DMS114 treated with DMSO at 0.1 percent for 48 hours (cell line): ENCODE results near the gene PPM1J.
"Not testable (repeated sequence)": the region's sequence is repeated elsewhere in the genome, so short reads cannot be mapped to it uniquely, and the experiment has no call there.

ENCODE experiments used
- DNase-seq: peaks from one replicate; lab custom pipeline; 2025; ENCODE audit not compliant: unreplicated experiment; lab: John Stamatoyannopoulos, UW

The PPM1J gene, protein sequence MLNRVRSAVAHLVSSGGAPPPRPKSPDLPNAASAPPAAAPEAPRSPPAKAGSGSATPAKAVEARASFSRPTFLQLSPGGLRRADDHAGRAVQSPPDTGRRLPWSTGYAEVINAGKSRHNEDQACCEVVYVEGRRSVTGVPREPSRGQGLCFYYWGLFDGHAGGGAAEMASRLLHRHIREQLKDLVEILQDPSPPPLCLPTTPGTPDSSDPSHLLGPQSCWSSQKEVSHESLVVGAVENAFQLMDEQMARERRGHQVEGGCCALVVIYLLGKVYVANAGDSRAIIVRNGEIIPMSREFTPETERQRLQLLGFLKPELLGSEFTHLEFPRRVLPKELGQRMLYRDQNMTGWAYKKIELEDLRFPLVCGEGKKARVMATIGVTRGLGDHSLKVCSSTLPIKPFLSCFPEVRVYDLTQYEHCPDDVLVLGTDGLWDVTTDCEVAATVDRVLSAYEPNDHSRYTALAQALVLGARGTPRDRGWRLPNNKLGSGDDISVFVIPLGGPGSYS

DNA sequence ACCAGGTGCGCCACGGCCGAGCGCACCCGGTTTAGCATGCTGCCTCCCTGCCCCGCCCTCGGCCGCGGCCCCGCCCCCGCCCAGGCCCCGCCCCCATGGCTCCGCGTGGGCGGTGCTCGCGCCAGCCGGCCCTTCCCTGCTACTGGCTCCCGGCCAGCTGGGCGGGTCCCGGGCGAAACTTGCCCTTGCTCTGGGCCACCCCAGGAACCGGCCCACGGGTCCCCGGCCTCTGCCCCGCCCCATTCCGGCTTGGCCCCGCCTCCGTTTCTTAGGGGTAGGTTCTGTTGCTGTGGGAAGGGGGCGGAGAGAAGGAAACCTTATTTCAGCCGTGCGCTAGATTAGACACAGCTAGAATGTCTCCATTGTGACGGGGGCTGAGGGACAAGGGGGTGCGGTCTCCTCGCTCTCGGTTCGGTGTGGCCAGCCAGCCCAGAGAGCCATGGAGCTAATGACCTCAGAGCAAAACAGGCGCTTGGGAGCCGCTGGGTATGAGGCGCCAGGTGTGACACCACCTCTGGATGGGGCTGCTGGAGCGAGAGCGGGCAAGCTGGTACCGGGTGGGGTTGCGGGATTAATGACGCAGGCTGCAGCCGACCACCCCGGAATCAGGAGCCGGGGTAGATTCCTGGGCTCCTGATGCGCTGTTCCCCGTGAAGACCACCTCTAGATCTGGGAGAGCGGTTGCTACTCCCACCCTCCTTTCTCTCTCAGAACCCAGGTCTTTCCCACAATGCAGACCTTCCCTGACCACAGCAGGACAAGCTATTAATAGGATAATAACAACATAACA lies at the start of gene PPM1J:
Gene PPM1J, minus strand, starts transcription at position 69 of the 790 bp plus-strand sequence. Its CDS starts 31 bp downstream, at position 38.
- DNase-seq, result peak; percentile 75

DNA sequence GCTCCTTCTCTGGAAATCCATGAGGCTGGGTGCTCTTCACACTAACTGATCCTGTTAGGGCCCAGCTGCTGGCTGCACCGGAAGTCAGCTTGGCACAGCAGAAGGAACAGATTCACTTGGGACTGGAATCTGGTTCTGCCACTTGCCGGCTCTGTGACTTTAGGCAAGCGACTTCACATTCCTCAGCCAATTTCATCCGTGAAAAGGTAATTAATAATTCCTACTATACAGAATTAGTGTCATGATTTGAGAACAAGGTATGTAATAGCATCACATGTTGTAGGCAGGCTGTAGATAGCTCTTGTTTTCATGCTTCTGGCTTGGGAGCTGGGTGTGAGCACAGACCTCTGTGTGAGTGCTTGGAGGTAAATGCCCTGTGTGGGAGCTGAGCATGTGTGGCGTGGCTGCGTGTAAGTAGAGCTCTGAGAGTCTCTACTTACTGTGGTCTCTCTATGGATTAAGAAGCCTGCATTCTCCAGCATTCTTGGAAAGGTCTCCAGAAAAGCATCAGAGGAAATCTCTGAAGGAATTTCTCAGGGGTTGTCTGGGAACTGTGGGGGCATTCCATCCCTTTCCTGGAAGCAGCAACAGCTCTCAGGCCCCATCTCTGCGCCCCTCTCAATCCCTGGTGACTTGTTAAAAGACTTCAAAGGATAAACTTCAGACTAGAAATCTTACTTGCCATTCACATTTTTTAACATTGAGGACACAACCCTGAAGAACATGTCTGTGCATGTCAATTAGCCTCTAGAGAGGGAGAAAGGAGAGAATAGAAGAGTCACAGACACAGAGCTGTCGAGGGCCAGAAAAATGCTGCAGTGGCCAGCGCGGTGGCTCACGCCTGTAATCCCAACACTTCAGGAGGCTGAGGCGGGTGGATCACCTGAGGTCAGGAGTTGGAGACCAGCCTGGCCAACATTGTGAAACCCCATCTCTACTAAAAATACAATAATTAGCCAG lies 47.7 kb upstream of the PPM1J start:
- no peak for DNase-seq

DNA sequence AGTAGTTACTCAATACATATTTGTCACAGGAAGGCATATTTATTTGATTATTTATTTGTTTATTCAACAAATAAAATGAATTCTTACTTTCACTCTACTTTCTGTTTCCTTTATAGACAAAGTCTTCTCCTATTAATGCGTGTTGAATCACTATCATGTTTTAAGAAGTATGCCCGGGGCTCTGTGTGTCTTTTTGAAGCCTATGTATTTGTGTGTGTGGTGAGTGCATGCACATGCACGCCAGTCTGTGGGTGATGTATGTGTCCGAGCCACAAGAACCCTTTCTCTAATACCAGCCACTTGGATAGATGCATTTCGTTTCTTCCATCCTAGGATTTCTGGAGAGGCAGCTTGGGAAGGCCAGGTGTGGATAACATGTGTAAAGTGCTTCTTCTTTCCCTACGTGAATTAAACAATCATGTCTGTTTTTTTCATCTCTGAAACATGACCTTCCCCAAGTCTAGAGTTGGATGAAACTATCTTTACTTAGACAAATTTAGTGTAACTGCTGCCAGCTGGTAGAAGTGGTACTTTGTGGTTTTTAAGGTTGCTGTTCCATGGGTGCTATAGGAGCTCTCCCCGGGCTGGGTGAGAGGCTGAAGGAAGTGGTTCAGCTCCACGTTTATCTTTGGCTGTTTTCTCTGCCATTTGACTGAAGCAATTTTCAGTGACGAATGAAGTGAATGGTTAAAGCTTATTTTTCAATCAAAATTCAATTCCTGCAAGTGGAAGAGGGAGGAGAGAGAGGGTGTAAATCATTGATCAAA lies 46.8 kb upstream of the PPM1J start:
- no peak for DNase-seq

DNA sequence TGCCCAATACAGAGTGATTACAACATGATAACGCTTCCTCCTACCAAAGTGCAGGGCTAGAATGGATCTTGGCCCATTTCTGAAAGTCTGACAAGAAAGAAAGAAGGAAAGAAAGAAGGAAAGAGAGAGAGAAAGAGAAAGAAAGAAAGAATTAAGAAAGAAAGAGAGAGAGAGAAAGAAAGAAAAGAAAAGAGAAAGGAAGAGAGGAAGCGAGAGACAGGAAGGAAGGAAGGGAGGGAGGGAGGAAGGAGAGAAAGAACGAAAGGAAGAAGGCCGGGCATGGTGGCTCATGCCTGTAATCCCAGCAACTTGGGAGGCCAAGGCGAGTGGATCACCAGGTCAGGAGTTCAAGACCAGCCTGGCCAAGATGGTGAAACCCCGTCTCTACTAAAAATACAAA lies 44.1 kb upstream of the PPM1J start:
- no peak for DNase-seq

DNA sequence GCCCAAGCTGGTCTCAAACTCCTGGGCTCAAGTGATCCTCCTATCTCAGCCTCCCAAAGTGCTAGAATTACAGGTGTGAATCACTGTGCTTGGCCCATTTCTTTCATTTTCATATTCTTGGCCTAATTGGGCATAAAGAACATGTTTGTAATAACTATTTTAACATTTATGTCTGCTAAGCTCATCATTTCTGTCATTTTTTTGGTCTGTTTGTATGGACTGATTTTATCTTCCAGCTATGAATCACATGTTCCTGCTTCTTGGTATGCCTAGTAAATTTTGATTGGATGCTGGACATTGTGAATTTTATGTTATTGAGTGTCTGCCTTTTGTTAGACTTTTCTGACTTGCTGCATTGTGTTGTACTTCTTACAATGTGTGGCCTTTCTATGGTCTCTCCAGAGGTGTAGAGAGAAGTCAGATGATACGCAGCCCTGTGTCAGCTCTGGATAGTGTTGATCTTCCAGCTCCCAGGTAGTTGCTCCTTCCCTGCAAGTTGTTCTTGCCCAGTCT lies 39.0 kb upstream of the PPM1J start:
- no peak for DNase-seq

DNA sequence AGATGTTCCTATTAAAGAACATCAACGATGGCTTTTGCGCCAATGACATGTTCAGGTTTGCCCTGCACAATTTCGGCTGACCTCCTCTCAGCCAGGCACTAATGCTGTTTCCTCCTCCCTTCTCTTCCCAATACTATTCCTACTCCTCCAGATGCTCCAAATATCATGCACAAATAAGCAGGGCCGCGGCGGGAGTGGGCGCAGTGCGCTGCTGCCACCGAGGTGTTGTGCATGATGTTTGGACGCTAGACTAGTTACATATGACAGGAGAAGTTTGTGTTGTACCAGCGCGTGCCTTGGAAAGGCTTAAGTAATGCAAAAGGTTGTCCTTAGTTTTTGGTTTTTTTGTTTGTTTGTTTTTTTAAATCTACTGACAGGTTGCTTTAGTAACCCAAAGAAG lies 33.3 kb upstream of the PPM1J start:
- no peak for DNase-seq

DNA sequence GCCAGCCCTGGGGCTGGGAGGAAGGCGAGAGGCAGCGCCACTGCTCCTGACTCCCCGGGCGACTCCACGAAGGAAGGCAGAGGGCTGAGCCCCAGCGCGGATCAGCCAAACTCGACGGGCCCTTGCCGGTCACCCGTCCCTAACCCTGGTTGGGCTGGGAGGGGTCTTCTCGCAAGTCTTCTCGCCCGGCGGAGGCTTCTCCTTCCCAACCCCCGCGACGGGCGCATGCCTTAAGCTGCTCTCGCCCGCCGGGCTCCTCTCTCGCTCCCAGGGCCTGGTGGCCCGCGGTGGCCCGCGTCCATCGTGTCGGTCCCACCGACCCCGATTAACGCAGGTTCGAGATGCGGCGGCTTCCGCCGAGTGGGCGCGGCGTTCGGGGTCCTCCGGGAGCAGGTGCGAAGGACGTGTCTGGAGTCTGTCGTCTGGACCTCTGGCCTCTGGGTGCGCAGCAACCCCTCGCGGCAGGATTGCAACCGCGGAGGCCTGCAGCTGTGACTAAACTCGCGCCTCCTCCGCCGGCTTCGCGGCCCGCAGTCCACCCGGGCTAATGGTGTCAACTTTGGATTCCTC lies 29.0 kb upstream of the PPM1J start:
- DNase-seq, result no peak

DNA sequence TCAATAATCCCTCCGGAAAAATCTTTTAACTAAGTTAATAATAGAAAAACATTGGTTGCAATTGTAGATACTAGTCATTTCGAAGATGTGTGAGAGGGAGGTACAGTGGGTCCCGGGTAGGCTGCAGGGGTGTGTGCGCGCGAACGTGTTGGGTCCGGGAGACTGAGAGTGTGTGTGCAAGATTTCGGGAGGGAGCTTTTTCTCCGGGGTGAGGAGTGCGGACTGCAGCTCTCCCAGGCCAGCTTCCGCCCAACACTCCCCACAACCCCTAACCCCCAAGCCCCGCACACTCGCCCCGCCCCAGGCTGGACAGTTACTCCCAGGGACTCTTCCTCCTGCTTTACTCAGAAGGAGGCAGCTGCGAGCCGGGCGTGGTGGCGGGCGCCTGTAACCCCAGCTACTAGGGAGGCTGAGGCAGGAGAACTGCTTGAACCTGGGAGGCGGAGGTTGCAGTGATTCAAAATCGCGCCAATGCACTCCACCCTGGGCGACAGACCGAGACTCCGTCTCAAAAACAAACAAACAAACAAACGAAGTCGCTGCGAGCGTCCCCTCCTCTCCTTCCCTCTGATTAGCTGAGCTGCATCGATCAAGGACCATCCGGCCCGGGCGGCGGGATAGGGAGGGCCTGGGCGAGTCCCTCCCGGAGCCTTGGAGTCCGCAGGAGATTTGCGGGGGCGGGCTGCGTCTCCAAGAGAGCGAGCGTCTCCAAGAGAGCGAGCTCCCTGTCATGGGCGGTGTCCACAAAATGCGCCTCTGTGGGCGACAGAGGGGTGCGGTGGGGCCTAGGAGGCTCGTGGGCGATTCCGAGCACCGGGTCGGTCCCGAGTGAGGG lies 28.3 kb upstream of the PPM1J start:
- no peak for DNase-seq

DNA sequence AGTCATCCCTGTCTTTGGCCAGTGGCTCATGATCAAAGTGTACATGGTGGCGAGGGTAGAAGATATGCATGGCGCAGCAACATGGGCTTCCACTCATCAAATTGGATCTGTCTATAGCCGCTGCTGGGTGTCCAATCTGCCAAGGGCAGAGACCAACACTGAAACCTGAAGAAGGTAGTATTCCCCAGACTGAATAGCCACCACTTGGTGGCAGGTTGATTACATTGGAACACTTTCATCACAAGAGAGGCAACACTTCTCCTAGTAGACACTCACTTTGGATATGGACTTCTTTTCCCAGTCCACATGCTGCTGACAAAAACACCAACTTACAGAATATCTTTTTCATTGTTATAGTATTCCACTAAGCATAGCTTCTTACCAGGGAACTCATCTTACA lies 22.4 kb upstream of the PPM1J start:
- no peak for DNase-seq

DNA sequence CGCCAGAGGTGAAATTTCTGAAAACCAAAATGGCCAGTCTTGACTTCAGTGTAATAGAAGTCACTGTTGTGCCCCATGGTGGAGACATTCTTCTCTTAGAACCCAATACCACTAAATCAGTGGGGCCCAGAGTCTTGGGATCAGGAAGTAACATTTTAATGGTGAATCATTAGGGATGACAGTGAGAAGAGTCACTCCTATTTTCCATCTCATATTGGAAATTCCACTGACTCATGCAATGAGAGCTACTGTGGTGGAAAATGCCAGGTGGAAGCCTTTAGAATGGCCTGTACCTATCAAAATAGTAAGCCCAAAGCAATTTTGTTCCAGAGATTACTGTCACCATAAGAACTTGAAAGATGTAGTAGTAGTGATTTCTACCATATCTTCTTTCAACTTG lies 20.6 kb upstream of the PPM1J start:
- DNase-seq, result no peak

DNA sequence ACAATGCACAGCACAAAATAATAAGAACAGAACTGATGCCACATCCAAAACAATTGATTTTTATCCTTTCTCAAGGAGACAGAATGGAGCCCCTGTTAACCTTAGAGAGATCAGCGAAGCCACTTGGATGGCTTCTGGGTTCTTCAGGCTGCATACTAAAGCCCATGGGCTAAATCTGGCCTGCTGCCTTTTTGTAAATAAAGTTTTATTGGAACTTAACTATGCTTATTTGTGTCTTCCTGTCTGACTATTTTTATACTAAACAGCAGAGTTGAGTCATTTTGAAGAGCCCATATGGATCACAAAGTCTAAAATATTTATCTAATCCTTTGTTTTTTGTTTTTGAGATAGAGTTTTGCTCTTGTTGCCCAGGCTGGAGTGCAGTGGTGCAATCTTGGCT lies 16.3 kb upstream of the PPM1J start:
- no peak for DNase-seq

DNA sequence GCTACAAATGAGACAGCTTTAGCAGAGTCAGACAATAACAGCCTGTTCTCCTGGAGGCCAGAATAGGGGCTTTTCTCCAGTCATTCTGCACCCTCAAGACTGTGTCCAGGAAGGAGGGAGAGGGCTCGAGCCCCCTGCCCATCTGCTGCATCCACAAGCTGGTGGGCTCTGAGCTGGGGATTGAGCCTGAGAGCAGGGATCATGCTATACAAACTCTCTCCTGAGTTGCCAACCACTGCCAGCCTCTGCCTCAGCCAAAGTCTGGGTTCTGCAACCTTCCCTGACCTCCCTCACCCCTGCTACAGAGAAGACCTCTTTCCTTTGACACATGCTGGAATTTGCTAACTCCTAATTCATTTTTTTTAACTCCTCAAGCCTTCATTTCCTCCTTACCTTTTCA lies 14.8 kb upstream of the PPM1J start:
- DNase-seq, result no peak

DNA sequence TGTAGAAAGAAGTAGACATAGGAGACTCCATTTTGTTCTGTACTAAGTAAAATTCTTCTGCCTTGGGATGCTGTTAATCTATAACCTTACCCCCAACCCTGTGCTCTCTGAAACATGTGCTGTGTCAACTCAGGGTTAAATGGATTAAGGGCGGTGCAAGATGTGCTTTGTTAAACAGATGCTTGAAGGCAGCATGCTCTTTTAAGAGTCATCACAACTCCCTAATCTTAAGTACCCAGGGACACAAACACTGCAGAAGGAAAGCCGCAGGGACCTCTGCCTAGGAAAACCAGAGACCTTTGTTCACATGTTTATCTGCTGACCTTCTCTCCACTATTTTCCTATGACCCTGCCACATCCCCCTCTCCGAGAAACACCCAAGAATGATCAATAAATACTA lies 13.9 kb upstream of the PPM1J start:
- not testable (repeated sequence) for DNase-seq

DNA sequence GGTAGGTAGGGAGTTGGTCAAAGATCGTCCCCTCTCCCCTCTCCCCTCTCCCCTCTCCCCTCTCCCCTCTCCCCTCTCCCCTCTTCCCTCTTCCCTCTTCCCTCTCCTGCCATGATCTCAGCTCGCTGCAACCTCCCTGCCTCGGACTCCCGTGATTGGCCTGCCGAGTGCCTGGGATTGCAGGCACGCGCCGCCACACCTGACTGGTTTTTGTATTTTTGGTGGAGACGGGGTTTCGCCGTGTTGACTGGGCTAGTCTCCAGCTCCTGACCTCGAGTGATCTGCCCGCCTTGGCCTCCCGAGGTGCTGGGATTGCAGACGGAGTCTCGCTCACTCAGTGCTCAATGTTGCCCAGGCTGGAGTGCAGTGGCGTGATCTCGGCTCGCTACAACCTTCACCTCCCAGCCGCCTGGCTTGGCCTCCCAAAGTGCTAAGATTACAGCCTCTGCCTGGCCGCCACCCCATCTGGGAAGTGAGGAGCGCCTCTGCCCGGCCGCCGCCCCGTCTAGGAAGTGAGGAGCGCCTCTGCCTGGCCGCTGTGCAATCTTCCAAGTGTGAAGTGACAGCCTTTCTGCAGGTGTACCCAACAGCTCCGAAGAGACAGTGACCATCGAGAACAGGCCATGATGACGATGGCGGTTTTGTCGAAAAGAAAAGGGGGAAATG lies 13.3 kb upstream of the PPM1J start:
- DNase-seq, result not testable (repeated sequence)

DNA sequence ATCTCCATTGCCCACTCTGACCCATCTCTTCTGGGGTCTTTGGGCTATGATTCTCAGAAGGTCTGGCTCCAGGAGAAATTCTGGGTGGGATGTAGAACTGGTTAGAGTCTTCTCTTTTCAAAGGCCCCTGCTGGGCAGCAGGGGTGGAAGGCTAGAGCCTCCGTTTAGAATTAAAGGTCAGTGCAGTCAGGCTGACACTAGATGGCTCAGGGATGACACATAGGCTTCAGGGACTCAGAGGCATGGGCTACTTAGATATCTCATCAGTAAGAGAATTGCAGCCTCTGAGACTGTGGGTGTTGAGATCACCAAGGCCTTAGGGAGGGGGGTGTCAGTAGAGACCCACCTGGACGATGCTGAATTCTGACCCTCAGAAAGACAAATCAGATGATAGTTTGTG lies 12.6 kb upstream of the PPM1J start:
- no peak for DNase-seq

DNA sequence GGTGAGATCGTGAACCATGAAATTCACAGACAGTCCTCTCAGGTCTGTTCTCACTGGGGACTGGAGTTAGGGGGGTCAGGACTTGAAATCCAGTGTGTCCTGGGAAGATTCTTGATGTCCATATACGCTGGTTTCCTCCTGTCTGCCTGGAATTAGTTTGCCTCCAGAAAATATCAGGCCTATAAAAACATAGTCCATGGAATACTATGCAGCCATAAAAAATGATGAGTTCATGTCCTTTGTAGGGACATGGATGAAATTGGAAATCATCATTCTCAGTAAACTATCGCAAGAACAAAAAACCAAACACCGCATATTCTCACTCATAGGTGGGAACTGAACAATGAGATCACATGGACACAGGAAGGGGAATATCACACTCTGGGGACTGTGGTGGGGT lies 9.1 kb upstream of the PPM1J start:
- DNase-seq, result not testable (repeated sequence)

DNA sequence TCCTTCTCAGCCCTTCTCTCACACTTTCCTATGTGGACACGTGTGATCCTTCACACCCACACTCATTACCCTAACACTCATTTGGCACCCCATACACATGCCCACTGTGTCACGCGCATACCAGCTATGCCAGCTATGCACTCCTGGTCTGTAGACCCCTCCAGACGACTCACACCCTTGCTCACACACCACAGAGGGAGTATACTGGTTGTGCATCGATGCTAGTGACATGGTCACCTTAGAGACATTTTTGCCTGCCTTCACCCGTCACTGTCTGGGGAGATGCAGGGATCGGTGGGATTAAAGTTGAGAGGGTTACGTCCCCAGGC lies 8.3 kb upstream of the PPM1J start:
- DNase-seq, result no peak
